NB4 (cell line): ENCODE measurements around the gene NTSR1.

Source experiments
- DNase-seq: peaks from one replicate; pipeline ENCODE4 v3.0.0; 2010; ENCODE audit warnings: low read depth
- H3K4me3 ChIP-seq: one replicate; pipeline ENCODE4 v1.5.1; 2011; ENCODE audit warnings: mild to moderate bottlenecking, low read depth, low read length, moderate library complexity
- CTCF ChIP-seq: IDR thresholded peaks from one replicate; pipeline ENCODE4 v1.5.1; 2012; ENCODE audit warnings: low read depth, low read length
- MYC ChIP-seq: IDR thresholded peaks from 2 replicates; pipeline ENCODE4 v1.6.1; 2011; ENCODE audit warnings: low read depth, low read length
- POLR2A ChIP-seq: IDR thresholded peaks from 2 replicates; pipeline ENCODE4 v1.6.1; 2011; ENCODE audit warnings: mild to moderate bottlenecking; ENCODE audit not compliant: insufficient read length; ENCODE audit errors: extremely low read depth
- TF ChIP-seq, protein P1 (sequence below): IDR thresholded peaks from 2 replicates; pipeline ENCODE4 v1.6.1; 2011; ENCODE audit warnings: low read depth, low read length

The NTSR1 gene

GRCh38 chr20:62760856-62761758, 52.5 kb downstream of the NTSR1 start:
- no peak for TF ChIP-seq CTCF
- TF ChIP-seq, protein P1, sequence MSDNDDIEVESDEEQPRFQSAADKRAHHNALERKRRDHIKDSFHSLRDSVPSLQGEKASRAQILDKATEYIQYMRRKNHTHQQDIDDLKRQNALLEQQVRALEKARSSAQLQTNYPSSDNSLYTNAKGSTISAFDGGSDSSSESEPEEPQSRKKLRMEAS: no peak
- no peak for TF ChIP-seq POLR2A
- no peak for TF ChIP-seq MYC
- no peak for DNase-seq

GRCh38 chr20:62761759-62762131, 53.1 kb downstream of the NTSR1 start:
- no peak for DNase-seq
- no peak overlapping the region for H3K4me3 ChIP-seq
- TF ChIP-seq, protein P1: no peak
- TF ChIP-seq CTCF: no peak
- no peak for TF ChIP-seq MYC
- TF ChIP-seq POLR2A: no peak

More at GRCh38 chr20:62760856-62761758, 52.5 kb downstream of the NTSR1 start:
- no peak overlapping the region for H3K4me3 ChIP-seq

- no peak for DNase-seq
- H3K4me3 ChIP-seq: no peak overlapping the region
- TF ChIP-seq CTCF: no peak
- TF ChIP-seq POLR2A: no peak
- TF ChIP-seq, protein P1: no peak
- TF ChIP-seq MYC: no peak
Measured at GRCh38 chr20:62762376-62762775, 53.7 kb downstream of the NTSR1 start.

- TF ChIP-seq, protein P1: no peak
- no peak for TF ChIP-seq MYC
- no peak for TF ChIP-seq POLR2A
- no peak for TF ChIP-seq CTCF
- no peak overlapping the region for H3K4me3 ChIP-seq
- DNase-seq: no peak
Measured at GRCh38 chr20:62762801-62763368, 54.2 kb downstream of the NTSR1 start.

DNA sequence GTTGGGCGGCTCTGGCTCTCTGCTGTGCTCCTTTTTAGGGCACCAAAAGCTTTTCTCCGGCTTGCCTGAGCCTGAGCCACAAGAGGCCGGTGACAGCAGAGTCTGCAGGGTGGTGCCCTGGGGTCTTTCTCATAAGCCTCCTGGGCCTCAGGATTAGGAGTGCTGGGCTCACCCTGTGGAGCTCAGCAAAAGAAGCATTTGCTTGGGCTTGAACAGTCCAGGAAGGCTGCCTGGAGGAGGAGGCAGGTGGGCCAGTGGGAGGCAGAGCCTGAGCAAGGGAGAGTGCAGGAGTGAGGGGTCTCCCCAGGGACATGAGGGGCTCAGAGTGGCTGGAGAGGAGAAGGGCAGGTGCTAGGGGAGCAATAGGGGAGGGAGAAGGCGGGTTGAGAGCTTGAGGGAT, 54.8 kb downstream of the NTSR1 start:
- no peak for TF ChIP-seq MYC
- no peak for TF ChIP-seq CTCF
- TF ChIP-seq, protein P1: no peak
- no peak for TF ChIP-seq POLR2A

More for the DNA sequence above, 54.8 kb downstream of the NTSR1 start:
- H3K4me3 ChIP-seq: no peak overlapping the region
- DNase-seq: no peak
